K562 (cell line): ENCODE results near the gene HNRNPK. TPM values are rescaled to one million over a fixed set of nuclear protein-coding genes. Genes with fewer than 3 reads are reported as not detected.

Experiments used
- ATAC-seq: fragments of 200-7000 bp; cut with Tn5 transposase; 3 replicates; pipeline ENCODE4 v1.9.1; 2020; ENCODE audit warnings: moderate library complexity
- BruUV-seq: library from RNA; stranded (reverse); fragments of 400-500 nt; replicated peaks from 2 replicates; lab custom pipeline; 2021; lab: Mats Ljungman, UMichigan
- CTCF ChIA-PET: fragments of 300-600 bp; formaldehyde crosslinking; extraction: SDS; loops from one replicate; lab custom pipeline; 2021; ENCODE audit warnings: low intra/inter-chr PET ratio; lab: Yijun Ruan, JAX
- POLR2A ChIA-PET: fragments of 300-600, 350-650 bp; sonication (Branson Sonifier 250); formaldehyde crosslinking; extraction: SDS; loops from one replicate; lab custom pipeline; 2021; ENCODE audit warnings: antibody characterized with exemption, inconsistent platforms; lab: Yijun Ruan, JAX
- DNase-seq, 4 experiments: peaks; one replicate each; pipeline versions ENCODE4 v3.0.0 to v3.0.0-alpha.2; 2011 to 2018; ENCODE audit warnings: low spot score in 3 of 4, mixed read lengths in 3 of 4; ENCODE audit errors: extremely low read depth in 1 of 4
- FAIRE-seq: peaks from 2 replicates; lab custom pipeline; 2011; peaks lifted over from hg19 to GRCh38; lab: Jason Lieb, UNC
- H2AFZ ChIP-seq: 2 replicates; pipeline ENCODE4 v1.6.0; 2011; ENCODE audit warnings: low read depth, low read length, control low read depth, inconsistent platforms
- H3K27ac ChIP-seq: fragments of 200-600 bp; 3 replicates; pipeline ENCODE4 v1.8.0; 2011; ENCODE audit warnings: low read depth, mild to moderate bottlenecking, control low read depth, inconsistent platforms, low read length, moderate library complexity, mixed read lengths; ENCODE audit errors: extremely low read depth
- H3K27me3 ChIP-seq, 2 experiments: fragments of 300-600 bp in 1 of 2; 2 replicates in 1 of 2; 3 replicates in 1 of 2; pipeline versions ENCODE4 v1.6.0 to v1.8.0; 2011; ENCODE audit warnings: inconsistent platforms in 2 of 2, low read length in 2 of 2, mild to moderate bottlenecking in 1 of 2, mixed read lengths in 1 of 2, moderate library complexity in 1 of 2; ENCODE audit not compliant: control insufficient read depth in 2 of 2, insufficient read depth in 2 of 2
- H3K36me3 ChIP-seq: fragments of 300-600 bp; 3 replicates; pipeline ENCODE4 v1.8.0; 2011; ENCODE audit warnings: mild to moderate bottlenecking, low read length, inconsistent platforms; ENCODE audit not compliant: control insufficient read depth, insufficient read depth
- H3K4me1 ChIP-seq, 2 experiments: fragments of 200-600 bp in 1 of 2; replicated peaks in 1 of 2; 2 replicates in 1 of 2; 3 replicates in 1 of 2; pipeline versions ENCODE4 v1.5.1 to v1.8.0; 2011; ENCODE audit warnings: inconsistent platforms in 2 of 2, low read length in 2 of 2, mild to moderate bottlenecking in 1 of 2, mixed read lengths in 1 of 2, moderate library complexity in 1 of 2; ENCODE audit not compliant: control insufficient read depth in 2 of 2, insufficient read depth in 2 of 2
- H3K4me2 ChIP-seq: 2 replicates; pipeline ENCODE4 v1.6.1; 2011; ENCODE audit warnings: low read length, control low read depth, inconsistent platforms, mixed read lengths; ENCODE audit not compliant: insufficient read depth
- H3K4me3 ChIP-seq: fragments of 200-600 bp; sonication (generic), shearing (Covaris generic); 2 replicates; pipeline ENCODE4 v1.5.1; 2016; ENCODE audit warnings: control low read depth, inconsistent platforms
- H3K79me2 ChIP-seq: fragments of 200-600 bp; 3 replicates; pipeline ENCODE4 v1.8.0; 2011; ENCODE audit warnings: low read length, inconsistent platforms; ENCODE audit not compliant: control insufficient read depth, insufficient read depth
- H3K9ac ChIP-seq, 2 experiments: 2 replicates each; pipeline versions ENCODE4 v1.6.0 to v1.6.1; 2011; ENCODE audit warnings: low read depth in 2 of 2, low read length in 2 of 2, control low read depth in 1 of 2, inconsistent platforms in 1 of 2, mild to moderate bottlenecking in 1 of 2, mixed read lengths in 1 of 2; ENCODE audit not compliant: insufficient read depth in 1 of 2
- H3K9me1 ChIP-seq: one replicate; pipeline ENCODE4 v1.6.0; 2011; ENCODE audit warnings: inconsistent platforms, mild to moderate bottlenecking, low read length, moderate library complexity; ENCODE audit not compliant: control insufficient read depth, insufficient read depth
- H3K9me3 ChIP-seq: replicated peaks from 2 replicates; pipeline ENCODE4 v1.5.1; 2011; ENCODE audit warnings: low read depth, low read length, inconsistent platforms; ENCODE audit not compliant: control insufficient read depth, insufficient read depth
- H4K20me1 ChIP-seq: replicated peaks from 2 replicates; pipeline ENCODE4 v1.6.1; 2011; ENCODE audit warnings: low read length, inconsistent platforms, mixed read lengths; ENCODE audit not compliant: control insufficient read depth, insufficient read depth
- ELF4 ChIP-seq: fragments of 450-650 bp; formaldehyde crosslinking; IDR thresholded peaks from 2 replicates; pipeline ENCODE4 v1.4.0; 2022; ENCODE audit warnings: missing genetic modification characterization
- NUFIP1 ChIP-seq: fragments of 450-650 bp; IDR thresholded peaks from 2 replicates; pipeline ENCODE4 v1.6.1; 2018; ENCODE audit not compliant: partially characterized antibody
- PRMT5 ChIP-seq: sonication (generic); formaldehyde crosslinking; IDR thresholded peaks from 2 replicates; pipeline ENCODE4 v1.5.0; 2020; ENCODE audit warnings: missing genetic modification reagents
- TCFL5 ChIP-seq: fragments of 250-450 bp; sonication (Bioruptor Pico); conservative IDR thresholded peaks from 2 replicates; pipeline ENCODE4 v1.6.1; 2021; ENCODE audit warnings: mild to moderate bottlenecking, moderate library complexity, matching md5 sums
- WGBS: fragments of 100-300 bp; shearing (Covaris generic); methylation state at CpG from one replicate; pipeline ENCODE4 v1.1.6; 2016; ENCODE audit warnings: low coverage, mixed read lengths; ENCODE audit not compliant: insufficient coverage; ENCODE audit errors: missing lambda C conversion rate; 5-methylcytosine and 5-hydroxymethylcytosine counted together
- in situ Hi-C: fragments of 300-500 bp; cut with MboI; formaldehyde crosslinking; loops from 4 replicates; pipeline ENCODE4 v1.15.0; 2018; ENCODE audit warnings: inconsistent platforms, mixed read lengths
- intact Hi-C: fragments of 100-400 bp; cut with micrococcal nuclease; formaldehyde crosslinking; loops from 2 replicates; pipeline ENCODE4 v1.14.2; 2022
- polyA plus RNA-seq, 8 experiments: library from polyadenylated mRNA; depleted of rRNA in 4 of 8; stranded (reverse) in 5 of 8; unstranded in 3 of 8; fragments of >200 nt; fragmentation: Nextera tagmentation in 2 of 8; fragmentation: Illumina TruSeq in 1 of 8; extraction: Ambion mirVana in 2 of 8; extraction: Trizol in 1 of 8; gene quantifications; 2 replicates each; pipeline versions ENCODE4 v1.2.1 to v1.2.3, GENCODE V29; 2011 to 2014; ENCODE audit warnings: inconsistent platforms in 1 of 8, missing spikeins in 1 of 8
- total RNA-seq, 7 experiments: library from RNA; depleted of rRNA in 6 of 7; stranded (reverse); fragments of >200 nt in 6 of 7; fragmentation: Illumina TruSeq in 2 of 7; extraction: Trizol in 2 of 7; gene quantifications; 2 replicates each; pipeline versions ENCODE4 v1.2.1 to v1.2.3, GENCODE V29; 2011 to 2021; ENCODE audit warnings: low replicate concordance in 1 of 7
- TF ChIP-seq, protein P1 (sequence below): sonication (generic); formaldehyde crosslinking; IDR thresholded peaks from 2 replicates; pipeline ENCODE4 v1.8.1; 2022; ENCODE audit warnings: missing genetic modification reagents

Gene HNRNPK
- total and polyA plus RNA-seq, 9 of the 15 experiments (the other 6 are each of a cell fraction or from before 2014, with no cell fraction given), result 224 to 883 (median 618) TPM

DNA sequence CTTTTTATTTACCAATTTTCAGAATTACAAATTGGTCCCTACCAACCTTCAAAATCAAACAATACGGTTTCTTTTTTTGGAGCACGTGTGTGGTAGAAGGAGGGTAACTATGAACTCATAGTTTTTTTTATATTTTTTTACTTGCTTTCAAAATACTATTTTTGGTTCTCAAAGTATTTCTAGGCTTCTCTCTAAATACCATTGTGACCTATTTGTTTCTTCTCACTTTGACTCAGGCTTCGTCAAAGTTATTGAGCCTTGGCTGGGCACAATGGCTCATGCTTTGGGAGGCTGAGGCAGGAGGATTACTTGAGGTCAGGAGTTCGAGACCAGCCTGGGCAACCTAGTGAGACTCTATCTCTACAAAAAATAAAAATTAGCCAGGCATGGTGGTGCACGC is 47.2 kb downstream of the HNRNPK start:
- intact Hi-C loops, result no loop called here
- H3K27ac ChIP-seq, result no peak overlapping the region
- H3K9ac ChIP-seq, result no peak overlapping the region

DNA sequence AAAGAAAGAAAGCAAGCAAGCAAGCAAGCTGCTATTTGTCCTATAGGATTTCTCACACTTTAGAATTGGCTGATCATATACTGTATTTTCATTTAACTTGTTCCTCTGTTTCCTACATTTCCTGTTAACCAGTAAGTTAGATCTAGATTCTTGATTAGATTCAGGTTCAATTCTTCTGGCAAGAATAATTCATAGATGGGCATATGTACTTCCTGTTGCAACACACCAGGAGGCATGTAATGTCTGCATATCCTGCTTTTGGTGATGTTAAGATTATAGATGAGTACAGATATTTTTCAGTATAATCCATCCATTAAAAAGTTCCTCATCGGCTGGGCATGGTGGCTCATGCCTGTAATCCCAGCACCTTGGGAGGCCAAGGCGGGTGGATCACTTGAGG is 48.0 kb downstream of the HNRNPK start:
- FAIRE-seq (no peak), DNase-seq (no peak), ATAC-seq (no peak)
- Histone ChIP-seq H4K20me1 (no peaks in the 10 kb centered on the region), H3K9me1 (no peaks in the 10 kb centered on the region), H3K4me3 (no peak overlapping the region), H3K9ac (no peak overlapping the region), H3K27ac (no peak overlapping the region), H3K4me1 (no peaks in the 10 kb centered on the region), H2AFZ (no peak overlapping the region), H3K9me3 (no peaks in the 10 kb centered on the region), H3K79me2 (no peaks in the 10 kb centered on the region), H3K27me3 (no peaks in the 10 kb centered on the region), H3K36me3 (no peaks in the 10 kb centered on the region), H3K4me2 (no peak overlapping the region)
- ChIA-PET POLR2A (interaction anchor here (1.4 kb wide), 1 partner anchor 329 kb away, joined by 3 read pairs; no protein-coding TSS in a partner anchor), CTCF (no interaction called here)
- in situ Hi-C loops (no loop called here), intact Hi-C loops (no loop called here)
- TF ChIP-seq NUFIP1 (no peak), ELF4 (CRISPR knock-in tag) (no peak), TCFL5 (CRISPR knock-in tag) (no peak)
- TF ChIP-seq, protein P1, sequence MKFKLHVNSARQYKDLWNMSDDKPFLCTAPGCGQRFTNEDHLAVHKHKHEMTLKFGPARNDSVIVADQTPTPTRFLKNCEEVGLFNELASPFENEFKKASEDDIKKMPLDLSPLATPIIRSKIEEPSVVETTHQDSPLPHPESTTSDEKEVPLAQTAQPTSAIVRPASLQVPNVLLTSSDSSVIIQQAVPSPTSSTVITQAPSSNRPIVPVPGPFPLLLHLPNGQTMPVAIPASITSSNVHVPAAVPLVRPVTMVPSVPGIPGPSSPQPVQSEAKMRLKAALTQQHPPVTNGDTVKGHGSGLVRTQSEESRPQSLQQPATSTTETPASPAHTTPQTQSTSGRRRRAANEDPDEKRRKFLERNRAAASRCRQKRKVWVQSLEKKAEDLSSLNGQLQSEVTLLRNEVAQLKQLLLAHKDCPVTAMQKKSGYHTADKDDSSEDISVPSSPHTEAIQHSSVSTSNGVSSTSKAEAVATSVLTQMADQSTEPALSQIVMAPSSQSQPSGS (CRISPR knock-in tag), result no peak
- 33% methylated on average over 1 of the region's 2 CpGs for WGBS
- BruUV-seq, result no TSS peak

More for the DNA sequence above, 47.2 kb downstream of the HNRNPK start:
- H3K4me2 ChIP-seq, result no peak overlapping the region
- no peaks in the 10 kb centered on the region for H3K4me1 ChIP-seq
- no peaks in the 10 kb centered on the region for H3K27me3 ChIP-seq
- no TSS peak for BruUV-seq
- POLR2A ChIA-PET, result interaction anchor here (1.4 kb wide), 1 partner anchor 328 kb away, joined by 3 read pairs; no protein-coding TSS in a partner anchor
- DNase-seq (no peak), FAIRE-seq (no peak), ATAC-seq (no peak)
- no peaks in the 10 kb centered on the region for H4K20me1 ChIP-seq
- no peaks in the 10 kb centered on the region for H3K79me2 ChIP-seq
- no peak overlapping the region for H3K4me3 ChIP-seq
- WGBS, result 28% methylated on average over 5 of the region's 5 CpGs
- H3K9me1 ChIP-seq, result no peaks in the 10 kb centered on the region
- H3K9me3 ChIP-seq, result no peaks in the 10 kb centered on the region
- in situ Hi-C loops, result no loop called here
- peaks cover 5% of the 10 kb centered on the region; the same call in 1 of the 3 replicates for H3K36me3 ChIP-seq
- TF ChIP-seq PRMT5 (CRISPR knock-in tag), result no peak
- H2AFZ ChIP-seq, result no peak overlapping the region
- CTCF ChIA-PET, result no interaction called here
